Measurements from ENCODE around the gene FARS2.

GRCh38 chr6:5553767-5554166, 292.5 kb downstream of the FARS2 start:
- TF ChIP-seq SETDB1 (IDR thresholded peaks at IDR 0.05; ENCODE audit: low read length), result no peak
- TF ChIP-seq NFIC (IDR thresholded peaks at IDR 0.05), result no peak
- TF ChIP-seq POLR2AphosphoS2 (IDR thresholded peaks at IDR 0.05; ENCODE audit: low read length), result no peak
